ENCODE data around the gene RAB5IF.

DNA sequence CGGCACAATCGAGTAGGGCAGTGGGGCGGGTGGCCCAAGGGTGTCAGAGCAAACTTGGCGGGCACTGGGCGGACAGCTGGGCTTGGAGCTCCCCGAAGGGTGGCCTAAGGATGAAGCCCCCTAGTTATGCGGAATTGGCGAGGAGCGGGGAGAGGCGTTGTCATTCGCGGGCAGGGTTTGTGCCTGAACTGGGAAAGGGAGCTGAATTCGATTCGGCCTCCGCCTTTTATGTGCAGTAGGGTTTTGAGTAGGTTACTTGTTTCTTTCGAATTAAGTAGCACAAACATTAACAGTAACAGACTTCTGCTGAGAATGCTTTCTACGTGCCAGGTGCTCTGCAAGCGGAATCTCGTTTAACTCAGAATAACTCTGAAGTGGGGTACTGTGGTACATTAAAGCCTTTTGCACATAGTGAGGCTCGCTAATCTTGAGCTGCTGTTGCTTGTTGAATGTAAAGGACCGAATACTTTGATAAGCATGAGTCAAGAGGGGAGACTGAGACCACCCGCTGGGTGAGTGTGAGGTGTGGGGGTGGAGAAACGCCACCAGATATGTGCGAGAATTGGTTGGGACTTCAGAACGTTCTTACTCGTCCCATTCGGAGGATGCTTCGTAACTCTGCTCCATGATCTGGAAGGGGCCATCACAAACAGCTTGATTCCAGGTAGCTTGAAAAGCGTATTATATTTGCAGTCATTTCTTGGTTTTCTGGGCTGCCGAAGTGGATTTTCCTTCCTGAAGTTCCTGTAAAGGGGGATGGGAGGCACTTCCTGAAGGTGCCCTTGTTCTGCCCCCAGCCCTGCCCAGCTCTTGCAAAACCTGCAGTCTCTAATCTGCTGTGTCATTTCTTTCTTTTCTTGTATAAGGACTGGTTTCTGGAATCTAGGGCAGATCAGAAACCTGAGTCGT lies 833 bp downstream of the RAB5IF start:
- no peak for TF ChIP-seq POLR2AphosphoS5 (IDR thresholded peaks at IDR 0.05)
- TF ChIP-seq, protein P1, sequence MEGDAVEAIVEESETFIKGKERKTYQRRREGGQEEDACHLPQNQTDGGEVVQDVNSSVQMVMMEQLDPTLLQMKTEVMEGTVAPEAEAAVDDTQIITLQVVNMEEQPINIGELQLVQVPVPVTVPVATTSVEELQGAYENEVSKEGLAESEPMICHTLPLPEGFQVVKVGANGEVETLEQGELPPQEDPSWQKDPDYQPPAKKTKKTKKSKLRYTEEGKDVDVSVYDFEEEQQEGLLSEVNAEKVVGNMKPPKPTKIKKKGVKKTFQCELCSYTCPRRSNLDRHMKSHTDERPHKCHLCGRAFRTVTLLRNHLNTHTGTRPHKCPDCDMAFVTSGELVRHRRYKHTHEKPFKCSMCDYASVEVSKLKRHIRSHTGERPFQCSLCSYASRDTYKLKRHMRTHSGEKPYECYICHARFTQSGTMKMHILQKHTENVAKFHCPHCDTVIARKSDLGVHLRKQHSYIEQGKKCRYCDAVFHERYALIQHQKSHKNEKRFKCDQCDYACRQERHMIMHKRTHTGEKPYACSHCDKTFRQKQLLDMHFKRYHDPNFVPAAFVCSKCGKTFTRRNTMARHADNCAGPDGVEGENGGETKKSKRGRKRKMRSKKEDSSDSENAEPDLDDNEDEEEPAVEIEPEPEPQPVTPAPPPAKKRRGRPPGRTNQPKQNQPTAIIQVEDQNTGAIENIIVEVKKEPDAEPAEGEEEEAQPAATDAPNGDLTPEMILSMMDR (IDR thresholded peaks at IDR 0.05), result no peak

All from esophagus muscularis mucosa (tissue), 3 donors.